ENCODE measurements around the gene UBE2O. TPM values are rescaled to one million over a fixed set of nuclear protein-coding genes. Genes with fewer than 3 reads are reported as not detected.
A peak's percentile ranks its signal among the peaks of the same experiment; 100 is the strongest.

Gene UBE2O
- total and polyA plus RNA-seq, 2 experiments from 2014 or later: 30.4 to 79.4 TPM

DNA sequence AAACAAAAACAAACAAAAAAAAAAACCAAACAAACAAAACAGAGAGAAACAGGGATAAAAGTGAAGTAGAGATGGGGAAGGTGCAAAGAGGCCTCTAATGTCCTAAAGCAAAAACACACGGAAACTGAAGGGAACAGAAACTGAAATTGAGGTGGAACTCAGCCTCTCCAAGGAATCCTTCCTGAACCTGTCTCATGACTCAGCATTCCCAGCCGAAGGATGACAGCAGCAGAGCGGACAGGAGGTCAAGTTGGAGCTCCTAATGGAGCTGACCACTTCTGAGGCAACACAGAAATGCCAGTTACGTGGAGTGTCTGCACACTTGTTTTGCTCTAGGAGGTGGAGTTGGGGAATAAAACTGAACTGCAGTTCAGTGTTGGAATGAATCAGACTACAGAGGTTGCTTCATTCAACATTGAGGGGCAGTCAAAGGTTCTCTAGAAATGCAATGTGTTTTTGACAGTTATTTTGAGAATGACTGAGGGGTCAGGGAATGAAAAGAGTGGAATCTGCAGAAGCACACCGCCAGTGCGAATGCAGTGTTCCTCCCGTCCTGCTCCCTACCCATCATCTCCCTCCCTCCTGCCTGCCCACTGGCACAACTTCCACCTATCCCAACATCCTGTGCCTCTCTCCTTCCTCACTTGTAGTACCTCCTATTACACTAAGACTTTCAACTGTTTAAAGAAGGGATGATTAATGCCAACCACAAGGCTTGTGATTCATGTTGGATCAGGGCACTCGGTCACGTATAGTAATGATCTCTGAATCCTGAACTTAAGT is 6.3 kb downstream of the UBE2O start:
- no peaks in the 10 kb centered on the region for H3K9me2 ChIP-seq (ENCODE audit: insufficient read depth)
- H3K79me2 ChIP-seq (replicated peaks; ENCODE audit: insufficient read depth): peaks cover 90% of the 10 kb centered on the region
- no peaks in the 10 kb centered on the region for H3K27me3 ChIP-seq (ENCODE audit: insufficient read depth)
- ATAC-seq (peak; percentile 14), DNase-seq (ENCODE audit: low spot score) (peak; percentile 64)
- H3K27ac ChIP-seq (ENCODE audit: low read depth): peak overlapping the region; percentile 35
- TF ChIP-seq, protein P1, sequence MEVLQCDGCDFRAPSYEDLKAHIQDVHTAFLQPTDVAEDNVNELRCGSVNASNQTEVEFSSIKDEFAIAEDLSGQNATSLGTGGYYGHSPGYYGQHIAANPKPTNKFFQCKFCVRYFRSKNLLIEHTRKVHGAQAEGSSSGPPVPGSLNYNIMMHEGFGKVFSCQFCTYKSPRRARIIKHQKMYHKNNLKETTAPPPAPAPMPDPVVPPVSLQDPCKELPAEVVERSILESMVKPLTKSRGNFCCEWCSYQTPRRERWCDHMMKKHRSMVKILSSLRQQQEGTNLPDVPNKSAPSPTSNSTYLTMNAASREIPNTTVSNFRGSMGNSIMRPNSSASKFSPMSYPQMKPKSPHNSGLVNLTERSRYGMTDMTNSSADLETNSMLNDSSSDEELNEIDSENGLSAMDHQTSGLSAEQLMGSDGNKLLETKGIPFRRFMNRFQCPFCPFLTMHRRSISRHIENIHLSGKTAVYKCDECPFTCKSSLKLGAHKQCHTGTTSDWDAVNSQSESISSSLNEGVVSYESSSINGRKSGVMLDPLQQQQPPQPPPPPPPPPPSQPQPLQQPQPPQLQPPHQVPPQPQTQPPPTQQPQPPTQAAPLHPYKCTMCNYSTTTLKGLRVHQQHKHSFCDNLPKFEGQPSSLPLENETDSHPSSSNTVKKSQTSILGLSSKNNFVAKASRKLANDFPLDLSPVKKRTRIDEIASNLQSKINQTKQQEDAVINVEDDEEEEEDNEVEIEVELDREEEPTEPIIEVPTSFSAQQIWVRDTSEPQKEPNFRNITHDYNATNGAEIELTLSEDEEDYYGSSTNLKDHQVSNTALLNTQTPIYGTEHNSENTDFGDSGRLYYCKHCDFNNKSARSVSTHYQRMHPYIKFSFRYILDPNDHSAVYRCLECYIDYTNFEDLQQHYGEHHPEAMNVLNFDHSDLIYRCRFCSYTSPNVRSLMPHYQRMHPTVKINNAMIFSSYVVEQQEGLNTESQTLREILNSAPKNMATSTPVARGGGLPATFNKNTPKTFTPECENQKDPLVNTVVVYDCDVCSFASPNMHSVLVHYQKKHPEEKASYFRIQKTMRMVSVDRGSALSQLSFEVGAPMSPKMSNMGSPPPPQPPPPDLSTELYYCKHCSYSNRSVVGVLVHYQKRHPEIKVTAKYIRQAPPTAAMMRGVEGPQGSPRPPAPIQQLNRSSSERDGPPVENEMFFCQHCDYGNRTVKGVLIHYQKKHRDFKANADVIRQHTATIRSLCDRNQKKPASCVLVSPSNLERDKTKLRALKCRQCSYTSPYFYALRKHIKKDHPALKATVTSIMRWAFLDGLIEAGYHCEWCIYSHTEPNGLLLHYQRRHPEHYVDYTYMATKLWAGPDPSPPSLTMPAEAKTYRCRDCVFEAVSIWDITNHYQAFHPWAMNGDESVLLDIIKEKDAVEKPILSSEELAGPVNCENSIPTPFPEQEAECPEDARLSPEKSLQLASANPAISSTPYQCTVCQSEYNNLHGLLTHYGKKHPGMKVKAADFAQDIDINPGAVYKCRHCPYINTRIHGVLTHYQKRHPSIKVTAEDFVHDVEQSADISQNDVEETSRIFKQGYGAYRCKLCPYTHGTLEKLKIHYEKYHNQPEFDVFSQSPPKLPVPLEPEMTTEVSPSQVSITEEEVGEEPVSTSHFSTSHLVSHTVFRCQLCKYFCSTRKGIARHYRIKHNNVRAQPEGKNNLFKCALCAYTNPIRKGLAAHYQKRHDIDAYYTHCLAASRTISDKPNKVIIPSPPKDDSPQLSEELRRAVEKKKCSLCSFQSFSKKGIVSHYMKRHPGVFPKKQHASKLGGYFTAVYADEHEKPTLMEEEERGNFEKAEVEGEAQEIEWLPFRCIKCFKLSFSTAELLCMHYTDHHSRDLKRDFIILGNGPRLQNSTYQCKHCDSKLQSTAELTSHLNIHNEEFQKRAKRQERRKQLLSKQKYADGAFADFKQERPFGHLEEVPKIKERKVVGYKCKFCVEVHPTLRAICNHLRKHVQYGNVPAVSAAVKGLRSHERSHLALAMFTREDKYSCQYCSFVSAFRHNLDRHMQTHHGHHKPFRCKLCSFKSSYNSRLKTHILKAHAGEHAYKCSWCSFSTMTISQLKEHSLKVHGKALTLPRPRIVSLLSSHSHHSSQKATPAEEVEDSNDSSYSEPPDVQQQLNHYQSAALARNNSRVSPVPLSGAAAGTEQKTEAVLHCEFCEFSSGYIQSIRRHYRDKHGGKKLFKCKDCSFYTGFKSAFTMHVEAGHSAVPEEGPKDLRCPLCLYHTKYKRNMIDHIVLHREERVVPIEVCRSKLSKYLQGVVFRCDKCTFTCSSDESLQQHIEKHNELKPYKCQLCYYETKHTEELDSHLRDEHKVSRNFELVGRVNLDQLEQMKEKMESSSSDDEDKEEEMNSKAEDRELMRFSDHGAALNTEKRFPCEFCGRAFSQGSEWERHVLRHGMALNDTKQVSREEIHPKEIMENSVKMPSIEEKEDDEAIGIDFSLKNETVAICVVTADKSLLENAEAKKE (CRISPR knock-in tag; IDR thresholded peaks at IDR 0.05): no peak; the same call in 1 of the 2 replicates
- TF ChIP-seq NANOG (IDR thresholded peaks at IDR 0.05; ENCODE audit: borderline replicate concordance) (no peak), EZH2phosphoT487 (IDR thresholded peaks at IDR 0.05; ENCODE audit: unreplicated experiment) (no peak), ZNF331 (CRISPR knock-in tag; IDR thresholded peaks at IDR 0.05; ENCODE audit: low read depth) (no peak), ZNF114 (CRISPR knock-in tag; IDR thresholded peaks at IDR 0.05) (no peak), CREB1 (CRISPR knock-in tag; IDR thresholded peaks at IDR 0.05; ENCODE audit: low read depth) (no peak), STAT1 (IDR thresholded peaks at IDR 0.05; ENCODE audit: unreplicated experiment) (no peak), EZH2 (IDR thresholded peaks at IDR 0.05; ENCODE audit: low read depth, unreplicated experiment) (no peak)
- peaks cover 30% of the 10 kb centered on the region for H4K20me1 ChIP-seq (replicated peaks; ENCODE audit: insufficient read depth)
- Mint-ChIP-seq H3K4me3 (peak overlapping the region; percentile 57), H3K36me3 (ENCODE audit: low read depth) (peaks cover 8% of the 10 kb centered on the region; the same call in 2 of the 3 replicates), H3K9me3 (no peaks in the 10 kb centered on the region), H3K27ac (peak overlapping the region; percentile 99), H3K27me3 (ENCODE audit: insufficient read depth, low read depth, poor library complexity) (peaks cover 17% of the 10 kb centered on the region), H3K4me1 (peaks cover 93% of the 10 kb centered on the region)
- H3K36me3 ChIP-seq (ENCODE audit: insufficient read depth): no peaks in the 10 kb centered on the region
- peak overlapping the region; percentile 68 for H3K4me2 ChIP-seq
- H3K4me3 ChIP-seq: peak overlapping the region; percentile 16
- H3K4me1 ChIP-seq (ENCODE audit: insufficient read depth): peaks cover 98% of the 10 kb centered on the region
- H2AFZ ChIP-seq: no peak overlapping the region
- peaks cover 26% of the 10 kb centered on the region for H3F3A ChIP-seq (replicated peaks; ENCODE audit: low read depth)

All from GM23338 (cell line).